HG02884 (cell line): ENCODE results near the gene DDX4.
A peak's percentile ranks its signal among the peaks of the same experiment; 100 is the strongest.
"Not testable (repeated sequence)": the region's sequence is repeated elsewhere in the genome, so short reads cannot be mapped to it uniquely, and the experiment has no call there.

Experiments
- ATAC-seq: cut with Tn5 transposase; IDR thresholded peaks from one replicate; pipeline ENCODE4 v1.9.1; 2021; ENCODE audit warnings: mild to moderate bottlenecking, moderate library complexity; ENCODE audit not compliant: unreplicated experiment

Gene DDX4

GRCh38 chr5:55737793-55738192, at the start of gene DDX4:
Gene DDX4 (plus strand): TSS chr5:55738061. CDS start chr5:55738964, 903 bp downstream.
- ATAC-seq = no peak

- no peak for ATAC-seq
Observed at GRCh38 chr5:55691265-55692105, 46.4 kb upstream of the DDX4 start.

GRCh38 chr5:55692106-55692417, 45.8 kb upstream of the DDX4 start:
- ATAC-seq = no peak

GRCh38 chr5:55692509-55692908, 45.4 kb upstream of the DDX4 start:
- ATAC-seq = no peak

- ATAC-seq = no peak
Observed at GRCh38 chr5:55694152-55694830, 43.6 kb upstream of the DDX4 start.

GRCh38 chr5:55696704-55697103, 41.2 kb upstream of the DDX4 start:
- not testable (repeated sequence) for ATAC-seq

GRCh38 chr5:55699041-55699688, 38.7 kb upstream of the DDX4 start:
- ATAC-seq = peak; percentile 58

GRCh38 chr5:55700745-55701144, 37.1 kb upstream of the DDX4 start:
- no peak for ATAC-seq

GRCh38 chr5:55701462-55702103, 36.3 kb upstream of the DDX4 start:
- no peak for ATAC-seq

GRCh38 chr5:55702598-55703345, 35.1 kb upstream of the DDX4 start:
- ATAC-seq = no peak

GRCh38 chr5:55706230-55706629, 31.6 kb upstream of the DDX4 start:
- ATAC-seq = no peak

- ATAC-seq = no peak
Observed at GRCh38 chr5:55708732-55709131, 29.1 kb upstream of the DDX4 start.

GRCh38 chr5:55711507-55712022, 26.3 kb upstream of the DDX4 start:
- ATAC-seq = peak; percentile 1

GRCh38 chr5:55712023-55712859, 25.6 kb upstream of the DDX4 start, which contains the start of gene SLC38A9:
Gene SLC38A9 (minus strand): TSS chr5:55712324. CDS start chr5:55697958, 14,366 bp downstream.
- peak; percentile 99 for ATAC-seq

- ATAC-seq = no peak
Observed at GRCh38 chr5:55713871-55714270, 24.0 kb upstream of the DDX4 start.

- ATAC-seq = no peak
Observed at GRCh38 chr5:55714339-55714738, 23.5 kb upstream of the DDX4 start.

- ATAC-seq = no peak
Observed at GRCh38 chr5:55714749-55715148, 23.1 kb upstream of the DDX4 start.

- ATAC-seq = no peak
Observed at GRCh38 chr5:55715519-55716078, 22.3 kb upstream of the DDX4 start.

- not testable (repeated sequence) for ATAC-seq
Observed at GRCh38 chr5:55719026-55719425, 18.8 kb upstream of the DDX4 start.
